SK-N-MC (cell line): Measurements from ENCODE around the gene MAP3K20.

Experiments used
- FOXP2 ChIP-seq: optimal IDR thresholded peaks from 2 replicates; pipeline ENCODE3; 2011; ENCODE audit warnings: mild to moderate bottlenecking, moderate library complexity; ENCODE audit not compliant: insufficient read depth; ENCODE audit errors: extremely low read length, control extremely low read depth
- POLR2AphosphoS5 ChIP-seq: IDR thresholded peaks from 2 replicates; pipeline ENCODE4 v1.6.1; 2012; ENCODE audit warnings: mild to moderate bottlenecking, low read depth, low read length, borderline replicate concordance

DNA sequence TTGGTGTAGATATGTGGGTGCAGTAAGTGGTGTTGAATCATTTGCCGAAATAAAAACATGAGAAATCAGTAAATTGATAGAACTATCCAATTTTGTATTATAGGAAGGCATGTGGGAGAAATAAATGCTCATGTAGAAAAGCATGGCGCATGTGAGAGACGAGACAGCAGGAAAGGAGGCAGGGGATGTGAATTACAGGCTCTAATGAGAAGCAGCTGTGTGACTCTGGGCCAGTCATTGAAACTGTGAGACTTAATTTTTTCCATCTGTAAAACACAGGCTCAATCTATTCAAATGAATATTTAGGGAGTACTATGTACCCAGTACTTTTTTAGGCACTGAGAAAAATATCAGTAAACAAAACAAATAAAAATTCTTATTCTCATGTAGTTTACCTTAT is 42.6 kb upstream of the MAP3K20 start:
- no peak for TF ChIP-seq FOXP2
- no peak for TF ChIP-seq POLR2AphosphoS5
